Measurements from ENCODE around the gene PRPF40B.

PRPF40B gene

GRCh38 chr12:49615725-49616124 lies 7.6 kb upstream of the PRPF40B start:
- no peak for DNase-seq (ENCODE audit: insufficient read length)
- FAIRE-seq, result no peak
- TF ChIP-seq POLR2A (IDR thresholded peaks at IDR 0.05; ENCODE audit: low read depth, low read length) (no peak), TAF1 (IDR thresholded peaks at IDR 0.05; ENCODE audit: borderline replicate concordance, low read depth, low read length) (no peak), POLR2AphosphoS5 (IDR thresholded peaks at IDR 0.05; ENCODE audit: low read depth, low read length) (no peak)

GRCh38 chr12:49616533-49617219 lies 6.7 kb upstream of the PRPF40B start:
- DNase-seq (ENCODE audit: insufficient read length) (no peak), FAIRE-seq (no peak)
- TF ChIP-seq TAF1 (IDR thresholded peaks at IDR 0.05; ENCODE audit: borderline replicate concordance, low read depth, low read length) (no peak), POLR2A (IDR thresholded peaks at IDR 0.05; ENCODE audit: low read depth, low read length) (no peak), POLR2AphosphoS5 (IDR thresholded peaks at IDR 0.05; ENCODE audit: low read depth, low read length) (no peak)

- TF ChIP-seq TAF1 (IDR thresholded peaks at IDR 0.05; ENCODE audit: borderline replicate concordance, low read depth, low read length) (no peak), POLR2AphosphoS5 (IDR thresholded peaks at IDR 0.05; ENCODE audit: low read depth, low read length) (no peak), POLR2A (IDR thresholded peaks at IDR 0.05; ENCODE audit: low read depth, low read length) (no peak)
- FAIRE-seq, result no peak
- no peak for DNase-seq (ENCODE audit: insufficient read length)
These were observed 4.8 kb upstream of the PRPF40B start for GRCh38 chr12:49618576-49618975.

- DNase-seq (ENCODE audit: insufficient read length), result no peak
- no peak for TF ChIP-seq POLR2A (IDR thresholded peaks at IDR 0.05; ENCODE audit: low read depth, low read length)
- TF ChIP-seq TAF1 (IDR thresholded peaks at IDR 0.05; ENCODE audit: borderline replicate concordance, low read depth, low read length), result no peak
- TF ChIP-seq POLR2AphosphoS5 (IDR thresholded peaks at IDR 0.05; ENCODE audit: low read depth, low read length), result no peak
- no peak for FAIRE-seq
These were observed 4.1 kb upstream of the PRPF40B start for GRCh38 chr12:49619286-49619685.

GRCh38 chr12:49621651-49622500 lies 1.5 kb upstream of the PRPF40B start:
- DNase-seq (ENCODE audit: insufficient read length), result no peak

GRCh38 chr12:49622501-49623141 lies 740 bp upstream of the PRPF40B start:
- FAIRE-seq, result no peak
- DNase-seq (ENCODE audit: insufficient read length), result no peak
- TF ChIP-seq POLR2A (IDR thresholded peaks at IDR 0.05; ENCODE audit: low read depth, low read length), result no peak
- no peak for TF ChIP-seq TAF1 (IDR thresholded peaks at IDR 0.05; ENCODE audit: borderline replicate concordance, low read depth, low read length)
- TF ChIP-seq POLR2AphosphoS5 (IDR thresholded peaks at IDR 0.05; ENCODE audit: low read depth, low read length), result no peak; the same call in 1 of the 2 replicates

More at GRCh38 chr12:49621651-49622500, 1.5 kb upstream of the PRPF40B start:
- TF ChIP-seq POLR2A (IDR thresholded peaks at IDR 0.05; ENCODE audit: low read depth, low read length) (no peak), POLR2AphosphoS5 (IDR thresholded peaks at IDR 0.05; ENCODE audit: low read depth, low read length) (no peak; the same call in 1 of the 2 replicates), TAF1 (IDR thresholded peaks at IDR 0.05; ENCODE audit: borderline replicate concordance, low read depth, low read length) (no peak)
- FAIRE-seq, result peak; percentile 68

GRCh38 chr12:49624921-49625577 lies 1.7 kb downstream of the PRPF40B start:
- FAIRE-seq (no peak), DNase-seq (ENCODE audit: insufficient read length) (no peak)
- TF ChIP-seq TAF1 (IDR thresholded peaks at IDR 0.05; ENCODE audit: borderline replicate concordance, low read depth, low read length) (no peak), POLR2A (IDR thresholded peaks at IDR 0.05; ENCODE audit: low read depth, low read length) (no peak)

- FAIRE-seq (no peak), DNase-seq (ENCODE audit: insufficient read length) (no peak)
- TF ChIP-seq POLR2A (IDR thresholded peaks at IDR 0.05; ENCODE audit: low read depth, low read length) (no peak), POLR2AphosphoS5 (IDR thresholded peaks at IDR 0.05; ENCODE audit: low read depth, low read length) (no peak), TAF1 (IDR thresholded peaks at IDR 0.05; ENCODE audit: borderline replicate concordance, low read depth, low read length) (no peak)
These were observed 2.9 kb downstream of the PRPF40B start for GRCh38 chr12:49626169-49626835.

- no peak for FAIRE-seq
- DNase-seq (ENCODE audit: insufficient read length), result no peak
- TF ChIP-seq TAF1 (IDR thresholded peaks at IDR 0.05; ENCODE audit: borderline replicate concordance, low read depth, low read length) (no peak), POLR2AphosphoS5 (IDR thresholded peaks at IDR 0.05; ENCODE audit: low read depth, low read length) (no peak), POLR2A (IDR thresholded peaks at IDR 0.05; ENCODE audit: low read depth, low read length) (no peak)
These were observed 3.5 kb downstream of the PRPF40B start for GRCh38 chr12:49626836-49627235.

GRCh38 chr12:49627752-49628360 lies 4.5 kb downstream of the PRPF40B start:
- DNase-seq (ENCODE audit: insufficient read length) (no peak), FAIRE-seq (no peak)
- no peak for TF ChIP-seq TAF1 (IDR thresholded peaks at IDR 0.05; ENCODE audit: borderline replicate concordance, low read depth, low read length)
- no peak for TF ChIP-seq POLR2A (IDR thresholded peaks at IDR 0.05; ENCODE audit: low read depth, low read length)
- no peak for TF ChIP-seq POLR2AphosphoS5 (IDR thresholded peaks at IDR 0.05; ENCODE audit: low read depth, low read length)
